Astrocyte of the spinal cord (primary cell): Measurements from ENCODE around the gene MAP2K3.

Experiments used
- DNase-seq: peaks from one replicate; pipeline ENCODE4 v3.0.0; 2011; ENCODE audit warnings: low read depth, low spot score
- H3K4me3 ChIP-seq: 2 replicates; pipeline ENCODE4 v1.5.1; 2011; ENCODE audit warnings: low read depth, mild to moderate bottlenecking, low read length, moderate library complexity
- CTCF ChIP-seq: IDR thresholded peaks from 2 replicates; pipeline ENCODE4 v1.5.1; 2012; ENCODE audit warnings: low read depth, mild to moderate bottlenecking, low read length, inconsistent platforms
- in situ Hi-C: cut with HindIII; loops from 2 replicates; pipeline ENCODE4 v1.10.0; 2017; ENCODE audit warnings: low sequenced_read_pairs

The MAP2K3 gene

GRCh38 chr17:21291357-21291756 is 6.8 kb downstream of the MAP2K3 start:
- no peak for TF ChIP-seq CTCF
- no peak for DNase-seq
- no peak overlapping the region for H3K4me3 ChIP-seq
- in situ Hi-C loops: no loop called here

GRCh38 chr17:21291862-21292261 is 7.4 kb downstream of the MAP2K3 start:
- DNase-seq: no peak
- H3K4me3 ChIP-seq: no peak overlapping the region
- in situ Hi-C loops: no loop called here
- no peak for TF ChIP-seq CTCF

- DNase-seq: no peak
- in situ Hi-C loops: no loop called here
- no peak overlapping the region for H3K4me3 ChIP-seq
- no peak for TF ChIP-seq CTCF
These were observed 8.6 kb downstream of the MAP2K3 start for GRCh38 chr17:21292867-21293830.

GRCh38 chr17:21293831-21294210 is 9.3 kb downstream of the MAP2K3 start:
- no peak overlapping the region for H3K4me3 ChIP-seq
- no peak for DNase-seq
- TF ChIP-seq CTCF: no peak
- in situ Hi-C loops: no loop called here

GRCh38 chr17:21294321-21295035 is 10.0 kb downstream of the MAP2K3 start:
- in situ Hi-C loops: no loop called here
- no peak overlapping the region for H3K4me3 ChIP-seq
- no peak for TF ChIP-seq CTCF
- no peak for DNase-seq

GRCh38 chr17:21295036-21295952 is 10.8 kb downstream of the MAP2K3 start:
- no peak overlapping the region for H3K4me3 ChIP-seq
- no peak for TF ChIP-seq CTCF
- DNase-seq: peak; percentile 55
- in situ Hi-C loops: no loop called here
